HCT116 (cell line): ENCODE data around the gene CLDN5. TPM values are rescaled to one million over a fixed set of nuclear protein-coding genes. Genes with fewer than 3 reads are reported as not detected.

Experiments
- ATAC-seq: fragments of 200-7000 bp; cut with Tn5 transposase; 2 replicates; pipeline ENCODE4 v1.9.1; 2020; ENCODE audit warnings: mild to moderate bottlenecking, moderate library complexity
- BruUV-seq: library from RNA; stranded (reverse); fragments of 400-500 nt; replicated peaks from 2 replicates; lab custom pipeline; 2021; lab: Mats Ljungman, UMichigan
- CTCF ChIA-PET: fragments of 300-600 bp; sonication (Branson Sonifier 250); formaldehyde crosslinking; loops from one replicate; lab custom pipeline; 2021; ENCODE audit warnings: antibody characterized with exemption; lab: Charles Lee
- POLR2A ChIA-PET: fragments of 300-600, 350-600 bp; sonication (Branson Sonifier 250); formaldehyde crosslinking; loops from one replicate; lab custom pipeline; 2021; ENCODE audit warnings: antibody characterized with exemption; lab: Charles Lee
- RAD21 ChIA-PET, 2 experiments: fragments of 300-600 bp; sonication (Branson Sonifier 250); formaldehyde crosslinking; loops; one replicate each; lab custom pipeline; 2023; ENCODE audit warnings: low total read pairs in 2 of 2; ENCODE audit not compliant: uncharacterized antibody in 2 of 2, unreplicated experiment in 2 of 2, low non-redundant PET in 1 of 2; lab: Charles Lee
- DNase-seq: peaks from one replicate; pipeline ENCODE4 v3.0.0-alpha.2; 2010; ENCODE audit warnings: low read depth, low spot score
- H2AFZ ChIP-seq: fragments of 200-600 bp; shearing (Covaris generic), sonication (generic); 2 replicates; pipeline ENCODE4 v1.6.1; 2017; ENCODE audit warnings: low read depth, mixed run types, mixed read lengths, antibody characterized with exemption, low read length; ENCODE audit not compliant: poor library complexity, severe bottlenecking
- H3K27ac ChIP-seq: 2 replicates; pipeline ENCODE4 v1.5.1; 2012; ENCODE audit warnings: low read depth, low read length
- H3K27me3 ChIP-seq: fragments of 200-600 bp; sonication (generic); 2 replicates; pipeline ENCODE4 v1.6.1; 2016; ENCODE audit warnings: mixed run types, low read length, mixed read lengths; ENCODE audit not compliant: insufficient read depth
- H3K36me3 ChIP-seq, 2 experiments: fragments of 200-500 bp in 1 of 2; fragments of 200-600 bp in 1 of 2; sonication (Bioruptor generic) in 1 of 2; sonication (generic) in 1 of 2; 2 replicates each; pipeline versions ENCODE4 v1.5.1 to v1.6.1; 2014 to 2016; ENCODE audit warnings: low read length in 2 of 2, inconsistent platforms in 1 of 2, mixed read lengths in 1 of 2, mixed run types in 1 of 2; ENCODE audit not compliant: insufficient read depth in 2 of 2, control insufficient read depth in 1 of 2
- H3K4me1 ChIP-seq, 2 experiments: fragments of 200-600 bp in 1 of 2; sonication (generic) in 1 of 2; 2 replicates each; pipeline versions ENCODE4 v1.5.1 to v1.6.1; 2012 to 2017; ENCODE audit warnings: low read length in 2 of 2, inconsistent platforms in 1 of 2, mild to moderate bottlenecking in 1 of 2, mixed read lengths in 1 of 2, mixed run types in 1 of 2, moderate library complexity in 1 of 2; ENCODE audit not compliant: insufficient read depth in 2 of 2, control insufficient read depth in 1 of 2
- H3K4me2 ChIP-seq: fragments of 200-600 bp; sonication (generic); 2 replicates; pipeline ENCODE4 v1.6.1; 2017; ENCODE audit warnings: mixed run types, low read length, mixed read lengths
- H3K4me3 ChIP-seq, 2 experiments: fragments of 200-600 bp in 1 of 2; sonication (generic) in 1 of 2; replicated peaks in 1 of 2; 2 replicates each; pipeline ENCODE4 v1.5.1; 2011 to 2016; ENCODE audit warnings: low read length in 2 of 2, control low read depth in 1 of 2, low read depth in 1 of 2, mild to moderate bottlenecking in 1 of 2, mixed read lengths in 1 of 2, mixed run types in 1 of 2
- H3K79me2 ChIP-seq: fragments of 200-600 bp; sonication (generic); 2 replicates; pipeline ENCODE4 v1.6.1; 2017; ENCODE audit warnings: mild to moderate bottlenecking, mixed run types, low read length, moderate library complexity, mixed read lengths; ENCODE audit not compliant: insufficient read depth
- H3K9ac ChIP-seq: fragments of 200-600 bp; sonication (generic); 2 replicates; pipeline ENCODE4 v1.6.1; 2016; ENCODE audit warnings: low read length, mixed read lengths
- H3K9me2 ChIP-seq: fragments of 200-600 bp; sonication (generic), shearing (Covaris generic); 2 replicates; pipeline ENCODE4 v1.6.1; 2017; ENCODE audit warnings: mixed run types, mild to moderate bottlenecking, moderate library complexity; ENCODE audit not compliant: insufficient read depth
- H3K9me3 ChIP-seq, 2 experiments: fragments of 200-500 bp in 1 of 2; fragments of 200-600 bp in 1 of 2; sonication (Bioruptor generic) in 1 of 2; sonication (generic) in 1 of 2; 2 replicates each; pipeline ENCODE4 v1.6.1; 2014 to 2017; ENCODE audit warnings: low read length in 2 of 2, mixed read lengths in 2 of 2, inconsistent platforms in 1 of 2, low read depth in 1 of 2, mild to moderate bottlenecking in 1 of 2, mixed run types in 1 of 2, moderate library complexity in 1 of 2; ENCODE audit not compliant: control insufficient read depth in 1 of 2, insufficient read depth in 1 of 2
- H4K20me1 ChIP-seq: fragments of 200-600 bp; sonication (generic), shearing (Covaris generic); 2 replicates; pipeline ENCODE4 v1.6.1; 2017; ENCODE audit warnings: mixed run types, mild to moderate bottlenecking, moderate library complexity; ENCODE audit not compliant: insufficient read depth
- ATF3 ChIP-seq: IDR thresholded peaks from 2 replicates; pipeline ENCODE4 v1.6.1; 2012
- CBX3 ChIP-seq: IDR thresholded peaks from 2 replicates; pipeline ENCODE4 v1.6.1; 2012; ENCODE audit warnings: low read depth
- CEBPB ChIP-seq: IDR thresholded peaks from 2 replicates; pipeline ENCODE4 v1.6.1; 2012; ENCODE audit warnings: low read depth
- CTCF ChIP-seq, 3 experiments: fragments of 200-600 bp in 1 of 3; sonication (generic) in 1 of 3; IDR thresholded peaks in 2 of 3; conservative IDR thresholded peaks in 1 of 3; 2 replicates each; pipeline ENCODE4 v1.5.1; 2012 to 2017; ENCODE audit warnings: low read depth in 2 of 3, low read length in 2 of 3, antibody characterized with exemption in 1 of 3, borderline replicate concordance in 1 of 3, control low read depth in 1 of 3, mild to moderate bottlenecking in 1 of 3, mixed read lengths in 1 of 3, mixed run types in 1 of 3, moderate library complexity in 1 of 3; ENCODE audit not compliant: insufficient read depth in 1 of 3
- EGR1 ChIP-seq: IDR thresholded peaks from 2 replicates; pipeline ENCODE4 v1.6.1; 2012; ENCODE audit warnings: low read depth
- ELF1 ChIP-seq: IDR thresholded peaks from 2 replicates; pipeline ENCODE4 v1.6.1; 2012; ENCODE audit warnings: low read depth, borderline replicate concordance
- EZH2 ChIP-seq: fragments of 200-600 bp; sonication (generic); IDR thresholded peaks from 2 replicates; pipeline ENCODE4 v1.6.1; 2017; ENCODE audit warnings: antibody characterized with exemption, mixed run types
- EZH2phosphoT487 ChIP-seq: fragments of 200-600 bp; IDR thresholded peaks from 2 replicates; pipeline ENCODE4 v1.6.1; 2018; ENCODE audit warnings: antibody characterized with exemption, borderline replicate concordance
- FOSL1 ChIP-seq: IDR thresholded peaks from 2 replicates; pipeline ENCODE4 v1.6.1; 2012; ENCODE audit warnings: low read depth
- JUND ChIP-seq: IDR thresholded peaks from 2 replicates; pipeline ENCODE4 v1.6.1; 2012
- POLR2A ChIP-seq: IDR thresholded peaks from 2 replicates; pipeline ENCODE4 v1.7.0; 2011; ENCODE audit warnings: borderline replicate concordance; ENCODE audit not compliant: insufficient read depth, insufficient read length; ENCODE audit errors: extremely low read depth
- POLR2AphosphoS5 ChIP-seq: IDR thresholded peaks from 2 replicates; pipeline ENCODE4 v1.6.1; 2011; ENCODE audit warnings: mild to moderate bottlenecking, low read depth, low read length, moderate library complexity
- RAD21 ChIP-seq: IDR thresholded peaks from 2 replicates; pipeline ENCODE4 v1.6.1; 2012; ENCODE audit warnings: low read depth, mild to moderate bottlenecking
- REST ChIP-seq: IDR thresholded peaks from 2 replicates; pipeline ENCODE4 v1.6.1; 2012; ENCODE audit warnings: low read depth
- SIN3A ChIP-seq: IDR thresholded peaks from 2 replicates; pipeline ENCODE4 v1.6.1; 2012; ENCODE audit warnings: low read depth
- SP1 ChIP-seq: IDR thresholded peaks from 2 replicates; pipeline ENCODE4 v1.6.1; 2012; ENCODE audit warnings: low read depth
- SRF ChIP-seq: IDR thresholded peaks from 2 replicates; pipeline ENCODE4 v1.6.1; 2012; ENCODE audit warnings: low read depth
- ZBTB33 ChIP-seq: IDR thresholded peaks from 2 replicates; pipeline ENCODE4 v1.6.1; 2011; ENCODE audit warnings: mild to moderate bottlenecking, low read length, moderate library complexity; ENCODE audit not compliant: insufficient replicate concordance; ENCODE audit errors: extremely low read depth
- ZFX ChIP-seq: fragments of 450-650 bp; IDR thresholded peaks from 2 replicates; pipeline ENCODE4 v1.6.1; 2017
- ZNF274 ChIP-seq: fragments of 200-500 bp; sonication (Bioruptor generic); IDR thresholded peaks from 2 replicates; pipeline ENCODE4 v1.6.1; 2014; ENCODE audit warnings: mild to moderate bottlenecking, low read depth, low read length, inconsistent platforms
- intact Hi-C: fragments of 100-400 bp; cut with micrococcal nuclease; formaldehyde crosslinking; loops from 2 replicates; pipeline ENCODE4 v1.10.0; 2022
- total RNA-seq: library from RNA; stranded (reverse); gene quantifications from one replicate; pipeline ENCODE4 v1.2.1, GENCODE V29; 2021; ENCODE audit not compliant: unreplicated experiment

The CLDN5 gene
- total RNA-seq, 1 experiment from 2014 or later, result 0.32 TPM

- Histone ChIP-seq H3K4me2 (no peak overlapping the region), H3K4me1 (no peaks in the 10 kb centered on the region), H3K36me3 (no peaks in the 10 kb centered on the region), H3K79me2 (no peaks in the 10 kb centered on the region), H3K27ac (no peak overlapping the region), H3K27me3 (no peaks in the 10 kb centered on the region), H3K9ac (no peak overlapping the region), H3K9me3 (no peaks in the 10 kb centered on the region), H4K20me1 (no peaks in the 10 kb centered on the region), H2AFZ (no peak overlapping the region), H3K4me3 (no peak overlapping the region), H3K9me2 (no peaks in the 10 kb centered on the region)
- intact Hi-C loops, result no loop called here
- CTCF ChIA-PET, result no interaction called here
- POLR2A ChIA-PET, result no interaction called here
- TF ChIP-seq CEBPB (no peak), POLR2A (no peak), JUND (no peak), SP1 (no peak), CBX3 (no peak), CTCF (IDR thresholded peaks at IDR 0.05 in 2 of 3, conservative IDR thresholded peaks at IDR 0.05 in 1 of 3; ENCODE audit: borderline replicate concordance in 1 of 3, insufficient read depth in 1 of 3, low read depth in 2 of 3, low read length in 2 of 3) (no peak), EZH2 (no peak), ZNF274 (no peak), SRF (no peak), EZH2phosphoT487 (no peak), REST (no peak), ATF3 (no peak), ZBTB33 (no peak), ZFX (no peak), ELF1 (no peak), RAD21 (no peak), POLR2AphosphoS5 (no peak), FOSL1 (no peak), EGR1 (no peak), SIN3A (no peak)
- ATAC-seq (no peak), DNase-seq (no peak)
- BruUV-seq, result no TSS peak
- RAD21 ChIA-PET, result no interaction called here
Observed at GRCh38 chr22:19546680-19547079, 22.5 kb upstream of the CLDN5 start.
